OCI-LY3 (cell line): ENCODE results near the gene PELI3.

ENCODE experiments used
- H2AFZ ChIP-seq: fragments of 200-600, 300-600 bp; shearing (Covaris generic); 2 replicates; pipeline ENCODE4 v1.6.0; 2014; ENCODE audit warnings: antibody characterized with exemption, low read depth, low read length
- H3K27ac ChIP-seq: fragments of 200-600, 300-600 bp; sonication (generic); 2 replicates; pipeline ENCODE4 v1.5.1; 2014; ENCODE audit warnings: mild to moderate bottlenecking, low read length, moderate library complexity, mixed read lengths
- H3K27me3 ChIP-seq: fragments of 200-600, 300-600 bp; sonication (generic); 2 replicates; pipeline ENCODE4 v1.6.1; 2014; ENCODE audit warnings: low read depth, low read length, mixed read lengths
- H3K36me3 ChIP-seq: fragments of 200-600, 300-600 bp; sonication (generic); replicated peaks from 2 replicates; pipeline ENCODE3; 2014; ENCODE audit warnings: low read depth, low read length, mixed read lengths
- H3K4me1 ChIP-seq: fragments of 300-600, 200-600 bp; sonication (generic); 2 replicates; pipeline ENCODE4 v1.6.1; 2014; ENCODE audit warnings: low read length, mixed read lengths
- H3K4me2 ChIP-seq: fragments of 200-600, 300-600 bp; sonication (generic); 2 replicates; pipeline ENCODE4 v1.6.1; 2014; ENCODE audit warnings: low read length, mixed read lengths
- H3K4me3 ChIP-seq: fragments of 300-600, 200-600 bp; sonication (generic); 2 replicates; pipeline ENCODE4 v1.5.1; 2014; ENCODE audit warnings: antibody characterized with exemption, mild to moderate bottlenecking, low read length, moderate library complexity
- H3K79me2 ChIP-seq: fragments of 300-600, 200-600 bp; shearing (Covaris generic); 2 replicates; pipeline ENCODE4 v1.6.1; 2014; ENCODE audit warnings: mild to moderate bottlenecking, low read length, mixed read lengths
- H3K9ac ChIP-seq: fragments of 300-600, 200-600 bp; shearing (Covaris generic); 2 replicates; pipeline ENCODE4 v1.6.0; 2014; ENCODE audit warnings: mild to moderate bottlenecking, low read length, moderate library complexity
- H3K9me3 ChIP-seq: fragments of 200-600, 300-600 bp; shearing (Covaris generic); 2 replicates; pipeline ENCODE4 v1.6.1; 2014; ENCODE audit warnings: low read length, mixed read lengths; ENCODE audit not compliant: insufficient read depth
- H4K20me1 ChIP-seq: fragments of 200-600, 300-600 bp; sonication (generic); 2 replicates; pipeline ENCODE4 v1.6.1; 2016; ENCODE audit warnings: low read length, mixed read lengths; ENCODE audit not compliant: insufficient read depth
- EZH2phosphoT487 ChIP-seq: fragments of 200-600 bp; shearing (Covaris generic); IDR thresholded peaks from 2 replicates; pipeline ENCODE4 v1.6.1; 2018; ENCODE audit warnings: antibody characterized with exemption, mixed run types, low read depth
- TF ChIP-seq, protein P1 (sequence below): fragments of 200-600, 300-600 bp; sonication (generic); IDR thresholded peaks from 2 replicates; pipeline ENCODE4 v1.5.1; 2014; ENCODE audit warnings: antibody characterized with exemption, low read length, low read depth

The PELI3 gene

GRCh38 chr11:66494458-66494857, 27.8 kb downstream of the PELI3 start:
- H3K79me2 ChIP-seq, result no peaks in the 10 kb centered on the region

DNA sequence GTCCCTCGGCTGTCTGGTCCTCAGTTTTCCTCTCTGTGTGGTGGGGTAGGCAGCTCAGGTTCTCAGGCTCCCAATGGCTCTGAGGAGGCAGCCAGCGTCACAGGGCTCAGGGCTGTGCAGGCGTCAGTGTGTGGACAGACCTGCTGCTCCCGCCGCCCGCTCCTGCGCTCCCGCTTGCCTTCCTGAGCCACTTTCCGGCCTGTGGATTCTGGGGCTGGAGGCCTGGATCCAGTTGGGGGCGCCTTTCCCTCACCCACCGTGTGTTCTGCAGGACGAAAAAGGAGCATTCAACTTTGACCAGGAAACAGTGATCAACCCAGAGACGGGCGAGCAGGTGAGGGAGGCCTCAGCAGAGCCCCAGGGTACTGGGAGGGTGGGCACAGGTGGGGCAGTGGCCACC, 28.2 kb downstream of the PELI3 start:
- TF ChIP-seq, protein P1, sequence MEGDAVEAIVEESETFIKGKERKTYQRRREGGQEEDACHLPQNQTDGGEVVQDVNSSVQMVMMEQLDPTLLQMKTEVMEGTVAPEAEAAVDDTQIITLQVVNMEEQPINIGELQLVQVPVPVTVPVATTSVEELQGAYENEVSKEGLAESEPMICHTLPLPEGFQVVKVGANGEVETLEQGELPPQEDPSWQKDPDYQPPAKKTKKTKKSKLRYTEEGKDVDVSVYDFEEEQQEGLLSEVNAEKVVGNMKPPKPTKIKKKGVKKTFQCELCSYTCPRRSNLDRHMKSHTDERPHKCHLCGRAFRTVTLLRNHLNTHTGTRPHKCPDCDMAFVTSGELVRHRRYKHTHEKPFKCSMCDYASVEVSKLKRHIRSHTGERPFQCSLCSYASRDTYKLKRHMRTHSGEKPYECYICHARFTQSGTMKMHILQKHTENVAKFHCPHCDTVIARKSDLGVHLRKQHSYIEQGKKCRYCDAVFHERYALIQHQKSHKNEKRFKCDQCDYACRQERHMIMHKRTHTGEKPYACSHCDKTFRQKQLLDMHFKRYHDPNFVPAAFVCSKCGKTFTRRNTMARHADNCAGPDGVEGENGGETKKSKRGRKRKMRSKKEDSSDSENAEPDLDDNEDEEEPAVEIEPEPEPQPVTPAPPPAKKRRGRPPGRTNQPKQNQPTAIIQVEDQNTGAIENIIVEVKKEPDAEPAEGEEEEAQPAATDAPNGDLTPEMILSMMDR, result no peak
- TF ChIP-seq EZH2phosphoT487, result no peak
- Histone ChIP-seq H3K27me3 (no peaks in the 10 kb centered on the region), H2AFZ (no peak overlapping the region), H3K4me1 (no peaks in the 10 kb centered on the region), H3K4me3 (no peak overlapping the region), H3K9me3 (no peaks in the 10 kb centered on the region), H4K20me1 (no peaks in the 10 kb centered on the region), H3K79me2 (no peaks in the 10 kb centered on the region), H3K4me2 (no peak overlapping the region), H3K27ac (no peak overlapping the region), H3K36me3 (peaks cover 38% of the 10 kb centered on the region), H3K9ac (no peak overlapping the region)

More at GRCh38 chr11:66494458-66494857, 27.8 kb downstream of the PELI3 start:
- no peaks in the 10 kb centered on the region for H3K4me1 ChIP-seq
- H3K4me3 ChIP-seq, result no peak overlapping the region
- peaks cover 41% of the 10 kb centered on the region for H3K36me3 ChIP-seq
- H4K20me1 ChIP-seq, result no peaks in the 10 kb centered on the region
- no peaks in the 10 kb centered on the region for H3K9me3 ChIP-seq
- no peak overlapping the region for H2AFZ ChIP-seq
- no peak overlapping the region for H3K27ac ChIP-seq
- no peak overlapping the region for H3K9ac ChIP-seq
- H3K27me3 ChIP-seq, result no peaks in the 10 kb centered on the region
- no peak overlapping the region for H3K4me2 ChIP-seq
- no peak for TF ChIP-seq EZH2phosphoT487
- TF ChIP-seq, protein P1, result no peak

DNA sequence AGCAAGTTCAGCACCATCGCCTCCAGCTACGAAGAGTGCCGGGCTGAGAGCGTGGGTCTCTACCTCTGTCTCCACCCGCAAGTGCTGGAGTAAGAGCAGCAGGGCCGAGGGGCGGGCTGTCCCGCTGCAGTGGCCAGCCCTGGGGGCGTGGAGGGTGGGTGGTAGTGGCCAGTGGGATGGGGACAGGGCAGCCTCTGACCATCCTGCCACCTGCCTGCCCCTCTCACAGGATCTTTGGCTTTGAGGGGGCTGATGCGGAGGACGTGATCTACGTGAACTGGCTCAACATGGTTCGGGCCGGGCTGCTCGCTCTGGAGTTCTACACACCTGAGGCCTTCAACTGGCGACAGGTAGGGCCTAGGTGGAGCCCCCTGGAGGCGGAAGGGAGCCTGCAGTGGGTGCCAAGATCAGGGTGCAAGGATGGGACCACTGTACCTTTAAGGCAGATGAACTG, 28.7 kb downstream of the PELI3 start:
- no peaks in the 10 kb centered on the region for H3K4me1 ChIP-seq
- no peaks in the 10 kb centered on the region for H4K20me1 ChIP-seq
- H3K9me3 ChIP-seq, result no peaks in the 10 kb centered on the region
- no peak overlapping the region for H3K9ac ChIP-seq
- no peak overlapping the region for H3K27ac ChIP-seq
- H3K27me3 ChIP-seq, result no peaks in the 10 kb centered on the region
- H3K36me3 ChIP-seq, result peaks cover 40% of the 10 kb centered on the region
- no peak overlapping the region for H3K4me2 ChIP-seq
- no peak overlapping the region for H2AFZ ChIP-seq
- no peaks in the 10 kb centered on the region for H3K79me2 ChIP-seq
- no peak for TF ChIP-seq EZH2phosphoT487
- TF ChIP-seq, protein P1, result no peak
- H3K4me3 ChIP-seq, result no peak overlapping the region

DNA sequence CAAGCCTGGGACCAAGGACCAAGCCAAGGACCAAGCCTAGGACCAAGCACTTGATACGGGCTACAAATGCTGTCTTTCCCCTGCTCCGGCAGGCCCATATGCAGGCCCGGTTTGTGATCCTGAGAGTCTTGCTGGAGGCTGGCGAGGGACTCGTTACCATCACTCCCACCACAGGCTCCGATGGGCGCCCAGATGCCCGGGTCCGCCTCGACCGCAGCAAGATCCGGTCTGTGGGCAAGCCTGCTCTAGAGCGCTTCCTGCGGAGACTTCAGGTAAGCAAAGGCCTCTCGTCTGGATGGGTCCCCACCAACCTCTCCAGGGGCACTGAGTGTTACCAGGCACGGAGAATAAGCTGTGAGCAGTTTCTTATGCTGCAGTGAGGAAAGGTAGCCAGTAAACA, 30.5 kb downstream of the PELI3 start:
- H3K9ac ChIP-seq, result no peak overlapping the region

More for the DNA sequence above, 30.5 kb downstream of the PELI3 start:
- no peaks in the 10 kb centered on the region for H3K27me3 ChIP-seq
- peaks cover 35% of the 10 kb centered on the region for H3K36me3 ChIP-seq
- H3K79me2 ChIP-seq, result no peaks in the 10 kb centered on the region
- H3K4me3 ChIP-seq, result no peak overlapping the region
- TF ChIP-seq, protein P1, result no peak
- TF ChIP-seq EZH2phosphoT487, result no peak
- no peaks in the 10 kb centered on the region for H3K9me3 ChIP-seq
- no peak overlapping the region for H3K27ac ChIP-seq
- H4K20me1 ChIP-seq, result no peaks in the 10 kb centered on the region
- H3K4me1 ChIP-seq, result no peaks in the 10 kb centered on the region
- H3K4me2 ChIP-seq, result no peak overlapping the region
- no peak overlapping the region for H2AFZ ChIP-seq
